PC-9 (cell line): ENCODE results near the gene E4F1. TPM values are rescaled to one million over a fixed set of nuclear protein-coding genes. Genes with fewer than 3 reads are reported as not detected.
"Not testable (repeated sequence)": the region's sequence is repeated elsewhere in the genome, so short reads cannot be mapped to it uniquely, and the experiment has no call there.

Source experiments
- BruUV-seq: library from RNA; stranded (reverse); fragments of 400-500 nt; replicated peaks from 2 replicates; lab custom pipeline; 2021; lab: Mats Ljungman, UMichigan
- CTCF ChIA-PET: fragments of 300-600 bp; sonication (Branson Sonifier 250); formaldehyde crosslinking; loops from one replicate; lab custom pipeline; 2022; ENCODE audit warnings: antibody characterized with exemption; lab: Charles Lee
- POLR2A ChIA-PET: fragments of 300-600 bp; sonication (Branson Sonifier 250); formaldehyde crosslinking; loops from one replicate; lab custom pipeline; 2022; ENCODE audit warnings: antibody characterized with exemption; ENCODE audit not compliant: unreplicated experiment; lab: Charles Lee
- DNase-seq, 2 experiments: peaks; one replicate each; pipeline versions ENCODE4 v3.0.0 to v3.0.0-alpha.2; 2015 to 2022; ENCODE audit warnings: mixed read lengths in 1 of 2
- H2AFZ ChIP-seq: fragments of 200-600 bp; sonication (generic); 2 replicates; pipeline ENCODE4 v1.8.1; 2017; ENCODE audit warnings: antibody characterized with exemption
- H3F3A ChIP-seq: fragments of 200-600 bp; sonication (generic); 2 replicates; pipeline ENCODE4 v1.8.1; 2017; ENCODE audit warnings: antibody characterized with exemption, mild to moderate bottlenecking, low read depth; ENCODE audit not compliant: insufficient read depth
- H3K27ac ChIP-seq: fragments of 200-600 bp; sonication (generic); 2 replicates; pipeline ENCODE4 v1.6.1; 2016; ENCODE audit warnings: mixed run types
- H3K27me3 ChIP-seq: fragments of 200-600 bp; sonication (generic); 2 replicates; pipeline ENCODE4 v1.6.1; 2016; ENCODE audit warnings: low read depth, mixed run types; ENCODE audit not compliant: insufficient read depth
- H3K36me3 ChIP-seq: fragments of 200-600 bp; sonication (generic); 2 replicates; pipeline ENCODE4 v1.6.1; 2016; ENCODE audit warnings: low read depth, mixed run types
- H3K4me1 ChIP-seq: fragments of 200-600 bp; sonication (generic); replicated peaks from 2 replicates; pipeline ENCODE4 v1.6.1; 2016; ENCODE audit warnings: mixed run types; ENCODE audit not compliant: insufficient read depth
- H3K4me2 ChIP-seq: fragments of 200-600 bp; sonication (generic); 2 replicates; pipeline ENCODE4 v1.6.1; 2017; ENCODE audit warnings: mixed run types
- H3K4me3 ChIP-seq: fragments of 200-600 bp; sonication (generic); 2 replicates; pipeline ENCODE4 v1.6.1; 2016; ENCODE audit warnings: mixed run types
- H3K79me2 ChIP-seq: fragments of 200-600 bp; sonication (generic); 2 replicates; pipeline ENCODE4 v1.6.1; 2017; ENCODE audit warnings: low read depth, mixed run types
- H3K9me2 ChIP-seq: fragments of 200-600 bp; sonication (generic); 2 replicates; pipeline ENCODE4 v1.8.1; 2017; ENCODE audit warnings: mild to moderate bottlenecking; ENCODE audit not compliant: insufficient read depth
- H3K9me3 ChIP-seq: fragments of 200-600 bp; sonication (generic); 2 replicates; pipeline ENCODE4 v1.8.1; 2016; ENCODE audit warnings: low read depth; ENCODE audit not compliant: insufficient read depth
- H4K20me1 ChIP-seq: fragments of 200-600 bp; sonication (generic); 2 replicates; pipeline ENCODE4 v1.8.1; 2017; ENCODE audit not compliant: insufficient read depth
- CTCF ChIP-seq: fragments of 200-600 bp; sonication (generic); conservative IDR thresholded peaks from 2 replicates; pipeline ENCODE4 v1.6.1; 2017; ENCODE audit warnings: mixed run types, antibody characterized with exemption, mild to moderate bottlenecking, moderate library complexity
- EZH2 ChIP-seq: fragments of 200-600 bp; sonication (generic); IDR thresholded peaks from 2 replicates; pipeline ENCODE4 v1.8.0; 2017; ENCODE audit warnings: antibody characterized with exemption, low read depth
- intact Hi-C: fragments of 100-400 bp; cut with micrococcal nuclease; formaldehyde crosslinking; loops from one replicate; pipeline ENCODE4 v1.10.0; 2022; ENCODE audit not compliant: unreplicated experiment
- total RNA-seq: library from RNA; stranded (reverse); gene quantifications from 2 replicates; pipeline ENCODE4 v1.2.3, GENCODE V29; 2021

E4F1 gene
- total RNA-seq, 1 experiment from 2014 or later: 38.8 TPM

- no TSS peak for BruUV-seq
- Histone ChIP-seq H3K4me1 (peaks cover 22% of the 10 kb centered on the region), H3K4me3 (no peak overlapping the region), H3K27me3 (no peaks in the 10 kb centered on the region), H4K20me1 (peaks cover 46% of the 10 kb centered on the region), H3F3A (peaks cover 80% of the 10 kb centered on the region), H3K36me3 (peaks cover 16% of the 10 kb centered on the region), H2AFZ (no peak overlapping the region), H3K9me3 (no peaks in the 10 kb centered on the region), H3K4me2 (0 out of 2 replicates have a peak overlapping the region, but pooled peaks have one; percentile 85), H3K27ac (no peak overlapping the region), H3K9me2 (no peaks in the 10 kb centered on the region), H3K79me2 (peaks cover 32% of the 10 kb centered on the region)
- ChIA-PET CTCF (no interaction called here), POLR2A (no interaction called here)
- intact Hi-C loops: loop anchor here (5.0 to 10.0 kb wide), 3 partner anchors 41 to 249 kb away; partner anchors contain the start of genes BRICD5, PGP and ZNF598
- TF ChIP-seq CTCF: no peak
- TF ChIP-seq EZH2: no peak
- no peak for DNase-seq
Measured at GRCh38 chr16:2253293-2253692, 29.9 kb downstream of the E4F1 start.

GRCh38 chr16:2256531-2257140 lies 33.2 kb downstream of the E4F1 start:
- no peak overlapping the region for H3K4me3 ChIP-seq
- H3K79me2 ChIP-seq: peaks cover 32% of the 10 kb centered on the region
- DNase-seq: no peak

GRCh38 chr16:2257726-2258125 lies 34.3 kb downstream of the E4F1 start:
- Histone ChIP-seq H3K9me2 (no peaks in the 10 kb centered on the region), H3K4me2 (no peak overlapping the region), H4K20me1 (peaks cover 70% of the 10 kb centered on the region), H3K4me3 (no peak overlapping the region), H2AFZ (no peak overlapping the region), H3K4me1 (peaks cover 7% of the 10 kb centered on the region), H3K27me3 (no peaks in the 10 kb centered on the region), H3K27ac (no peak overlapping the region), H3K9me3 (no peaks in the 10 kb centered on the region), H3K36me3 (peaks cover 46% of the 10 kb centered on the region), H3K79me2 (peaks cover 42% of the 10 kb centered on the region), H3F3A (peaks cover 95% of the 10 kb centered on the region)
- ChIA-PET POLR2A (interaction anchor here (0.7 kb wide), 1 partner anchor 213 kb away, joined by 6 read pairs; the partner anchor contains the start of gene NTN3), CTCF (no interaction called here)
- no TSS peak for BruUV-seq
- intact Hi-C loops: loop anchor here (10.0 kb wide), 1 partner anchor 253 kb away; the partner anchor contains the start of gene ZNF598
- TF ChIP-seq EZH2: no peak
- no peak for DNase-seq

More at GRCh38 chr16:2256531-2257140, 33.2 kb downstream of the E4F1 start:
- Histone ChIP-seq H3K4me2 (no peak overlapping the region), H2AFZ (no peak overlapping the region), H3K27ac (no peak overlapping the region), H3K36me3 (peaks cover 42% of the 10 kb centered on the region), H4K20me1 (peaks cover 67% of the 10 kb centered on the region), H3K9me2 (no peaks in the 10 kb centered on the region), H3K9me3 (no peaks in the 10 kb centered on the region), H3K27me3 (no peaks in the 10 kb centered on the region), H3F3A (peaks cover 98% of the 10 kb centered on the region), H3K4me1 (peaks cover 18% of the 10 kb centered on the region)
- CTCF ChIA-PET: no interaction called here
- TF ChIP-seq EZH2 (no peak), CTCF (no peak)
- intact Hi-C loops: loop anchor here (10.0 kb wide), 1 partner anchor 252 kb away; the partner anchor contains the start of gene ZNF598
- no TSS peak for BruUV-seq
- POLR2A ChIA-PET: no interaction called here

- H3K27ac ChIP-seq, H3K4me2 ChIP-seq, BruUV-seq, H2AFZ ChIP-seq, DNase-seq, CTCF ChIA-PET, H3K4me1 ChIP-seq, H3K9me2 ChIP-seq, H3K9me3 ChIP-seq, H3K27me3 ChIP-seq, H3K4me3 ChIP-seq: not testable (repeated sequence)
- POLR2A ChIA-PET: interaction anchor here (0.6 to 0.7 kb wide), 2 partner anchors 20 to 35 kb away, joined by 4 to 5 read pairs; no protein-coding TSS in a partner anchor
- intact Hi-C loops: loop anchor here (10.0 kb wide), 1 partner anchor 254 kb away; the partner anchor contains the start of gene ZNF598
- Histone ChIP-seq H3F3A (peaks cover 87% of the 10 kb centered on the region), H3K36me3 (peaks cover 49% of the 10 kb centered on the region), H3K79me2 (peaks cover 50% of the 10 kb centered on the region), H4K20me1 (peaks cover 72% of the 10 kb centered on the region)
Measured at GRCh38 chr16:2258530-2258929, 35.1 kb downstream of the E4F1 start.
